Activated T-cell treated with anti-CD3 and anti-CD28 coated beads, Interleukin-2, amount 50 U/mL, for 72 hours (primary cell): ENCODE measurements around the gene BLOC1S4. TPM values are rescaled to one million over a fixed set of nuclear protein-coding genes. Genes with fewer than 3 reads are reported as not detected.

Experiments
- ATAC-seq, 2 donors: fragments of 150-1000 bp; cut with Tn5 transposase; replicated peaks in 1 of 2; 2 replicates each; pipeline ENCODE4 v1.10.0; 2021; ENCODE audit warnings: moderate library complexity in 2 of 2, mild to moderate bottlenecking in 1 of 2
- DNase-seq, 2 donors: peaks; one replicate each; pipeline ENCODE4 v3.0.0; 2021 to 2022; ENCODE audit warnings: mixed read lengths in 1 of 2
- H3K27ac Mint-ChIP-seq: one replicate; pipeline ENCODE4 v1.8.0; 2022; ENCODE audit warnings: mild to moderate bottlenecking, moderate library complexity, mixed read lengths
- H3K27me3 Mint-ChIP-seq: one replicate; pipeline ENCODE4 v1.8.0; 2022; ENCODE audit warnings: low read depth, mixed read lengths
- H3K36me3 Mint-ChIP-seq, 2 donors: one replicate each; pipeline ENCODE4 v1.8.0; 2022; ENCODE audit warnings: mixed read lengths in 2 of 2, mild to moderate bottlenecking in 1 of 2; ENCODE audit not compliant: insufficient read depth in 2 of 2
- H3K4me1 Mint-ChIP-seq: one replicate; pipeline ENCODE4 v1.8.0; 2022; ENCODE audit warnings: low read depth, mixed read lengths
- H3K4me3 Mint-ChIP-seq, 2 donors: one replicate each; pipeline ENCODE4 v1.8.0; 2022; ENCODE audit warnings: mild to moderate bottlenecking in 2 of 2, mixed read lengths in 2 of 2, moderate library complexity in 2 of 2
- H3K9me3 Mint-ChIP-seq, 2 donors: one replicate each; pipeline ENCODE4 v1.8.0; 2022; ENCODE audit warnings: mixed read lengths in 2 of 2
- total RNA-seq, 2 donors: library from RNA; stranded (reverse); gene quantifications; one replicate each; pipeline ENCODE4 v1.2.3, GENCODE V29; 2022

The BLOC1S4 gene
- total RNA-seq, 2 donors from 2014 or later = 14.1 to 14.6 TPM

DNA sequence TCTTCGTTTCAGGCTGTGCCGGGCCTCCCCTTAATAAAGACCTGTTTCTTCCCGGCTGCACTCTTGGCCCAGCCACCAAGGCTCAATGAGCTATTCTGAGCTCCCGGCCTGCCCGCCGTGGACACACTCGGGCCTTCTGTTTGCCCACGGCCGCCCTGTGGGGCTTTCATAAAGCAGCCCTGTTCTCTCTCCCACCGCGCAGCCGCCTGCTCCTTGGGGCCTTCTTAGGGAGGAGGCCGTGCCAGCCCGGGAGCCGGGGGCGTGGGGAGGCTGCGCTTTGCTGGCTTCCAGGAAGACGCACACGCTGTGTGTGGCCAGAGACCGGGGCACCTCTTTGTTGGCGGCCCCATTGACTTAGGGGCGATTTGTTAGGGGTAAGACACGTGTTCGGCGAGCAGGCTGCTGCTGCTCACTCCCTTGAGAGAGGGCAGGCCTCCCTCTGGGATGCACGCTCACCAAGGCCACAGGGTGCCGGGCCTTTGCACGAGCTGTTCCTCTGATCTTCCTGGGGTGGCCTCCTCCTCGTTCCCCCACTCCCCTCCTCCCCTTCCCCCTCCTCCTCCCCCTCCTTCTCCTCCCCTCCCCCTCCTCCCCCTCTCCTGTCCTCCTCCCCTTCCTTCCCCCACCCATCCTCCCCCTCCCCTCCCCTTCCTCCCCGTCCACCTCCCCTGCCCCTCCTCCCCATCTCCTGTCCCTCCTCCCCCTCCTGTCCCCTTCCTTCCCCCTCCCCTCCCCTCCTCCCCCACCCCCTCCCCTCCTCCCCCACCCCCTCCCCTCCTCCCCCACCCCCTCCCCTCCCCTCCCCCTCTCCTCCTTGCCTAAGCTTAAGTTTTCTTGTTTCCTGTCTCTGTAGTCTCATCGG is 11.3 kb downstream of the BLOC1S4 start:
- H3K27me3 Mint-ChIP-seq = no peaks in the 10 kb centered on the region
- H3K4me3 Mint-ChIP-seq = no peak overlapping the region
- no peaks in the 10 kb centered on the region for H3K36me3 Mint-ChIP-seq
- H3K9me3 Mint-ChIP-seq = no peaks in the 10 kb centered on the region
- no peak overlapping the region for H3K27ac Mint-ChIP-seq
- peaks cover 11% of the 10 kb centered on the region for H3K4me1 Mint-ChIP-seq
- DNase-seq = no peak
- ATAC-seq = no peak

GRCh38 chr4:6727943-6728250 is 11.9 kb downstream of the BLOC1S4 start:
- Mint-ChIP-seq H3K4me3 (no peak overlapping the region), H3K9me3 (no peaks in the 10 kb centered on the region), H3K36me3 (no peaks in the 10 kb centered on the region), H3K27ac (no peak overlapping the region), H3K27me3 (no peaks in the 10 kb centered on the region), H3K4me1 (peaks cover 11% of the 10 kb centered on the region)
- ATAC-seq (no peak), DNase-seq (no peak)

- Mint-ChIP-seq H3K36me3 (no peaks in the 10 kb centered on the region), H3K27ac (peak overlapping the region; percentile 44), H3K27me3 (no peaks in the 10 kb centered on the region), H3K4me1 (peaks cover 11% of the 10 kb centered on the region), H3K4me3 (no peak overlapping the region), H3K9me3 (no peaks in the 10 kb centered on the region)
- DNase-seq (no peak), ATAC-seq (no peak)
These were observed 12.5 kb downstream of the BLOC1S4 start for GRCh38 chr4:6728320-6729029.

DNA sequence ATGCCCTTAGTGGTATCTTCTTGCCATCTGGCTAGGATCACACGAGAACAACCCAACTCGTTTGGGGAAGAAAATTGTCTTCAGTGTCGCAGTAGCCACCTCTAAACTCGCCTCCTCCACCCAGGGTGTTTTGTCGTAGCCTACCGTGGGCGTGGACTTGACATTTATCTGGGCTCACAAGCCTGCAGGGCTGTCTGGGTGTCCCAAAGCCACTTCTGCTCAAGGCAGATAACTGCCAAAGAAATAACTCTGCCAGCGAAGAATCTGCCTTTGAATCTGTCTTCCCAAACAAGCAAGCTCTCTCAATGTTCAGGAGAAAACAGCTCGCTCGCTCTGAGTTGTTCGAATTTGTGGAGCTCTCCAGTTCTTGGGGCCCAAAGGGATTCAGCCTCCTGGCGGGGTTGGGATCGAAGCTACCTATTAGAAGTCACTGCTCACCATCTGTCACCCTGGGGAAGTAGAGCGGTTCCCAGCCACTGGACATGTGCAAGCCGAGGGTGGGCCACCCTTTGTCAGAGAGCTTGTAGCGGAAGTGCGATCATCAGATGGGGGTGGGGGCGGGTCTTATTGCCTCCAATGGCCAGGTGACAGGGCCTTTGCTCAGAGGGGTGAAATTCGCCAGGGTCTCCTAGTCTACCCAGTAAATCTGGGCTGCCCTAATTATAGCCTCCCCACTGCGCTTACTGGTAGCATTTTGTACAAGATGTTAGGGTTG is 14.8 kb downstream of the BLOC1S4 start:
- DNase-seq (no peak), ATAC-seq (no peak)
- H3K9me3 Mint-ChIP-seq = no peaks in the 10 kb centered on the region
- H3K36me3 Mint-ChIP-seq = no peaks in the 10 kb centered on the region
- H3K4me1 Mint-ChIP-seq = peaks cover 11% of the 10 kb centered on the region
- H3K4me3 Mint-ChIP-seq = no peak overlapping the region
- no peaks in the 10 kb centered on the region for H3K27me3 Mint-ChIP-seq
- H3K27ac Mint-ChIP-seq = no peak overlapping the region

- ATAC-seq = no peak
- H3K4me1 Mint-ChIP-seq = peaks cover 11% of the 10 kb centered on the region
- DNase-seq = no peak
- no peak overlapping the region for H3K27ac Mint-ChIP-seq
- no peaks in the 10 kb centered on the region for H3K27me3 Mint-ChIP-seq
- H3K4me3 Mint-ChIP-seq = no peak overlapping the region
- no peaks in the 10 kb centered on the region for H3K36me3 Mint-ChIP-seq
- no peaks in the 10 kb centered on the region for H3K9me3 Mint-ChIP-seq
These were observed 15.3 kb downstream of the BLOC1S4 start for GRCh38 chr4:6731318-6731675.

DNA sequence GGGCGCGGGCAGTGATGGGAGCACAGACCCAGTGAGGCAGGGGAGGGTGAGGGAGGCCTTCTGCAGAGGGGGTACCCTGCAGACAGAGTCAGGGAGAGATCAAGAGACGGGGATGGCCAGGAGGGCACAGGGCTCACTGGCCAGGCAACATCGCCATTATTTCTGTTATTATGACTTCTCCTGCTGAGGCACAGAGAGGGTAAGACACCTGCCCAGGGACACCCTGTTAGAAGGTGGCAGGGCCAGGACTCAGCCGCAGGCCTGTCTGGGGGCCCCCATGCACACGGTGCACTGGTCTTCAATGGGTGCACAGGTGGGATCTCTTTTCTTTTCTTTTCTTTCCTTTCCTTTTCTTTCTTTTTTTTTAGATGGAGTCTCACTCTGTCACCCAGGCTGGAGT is 15.8 kb downstream of the BLOC1S4 start:
- ATAC-seq (no peak), DNase-seq (no peak)
- Mint-ChIP-seq H3K4me1 (peaks cover 11% of the 10 kb centered on the region), H3K27me3 (no peaks in the 10 kb centered on the region), H3K4me3 (no peak overlapping the region), H3K9me3 (no peaks in the 10 kb centered on the region), H3K36me3 (no peaks in the 10 kb centered on the region), H3K27ac (no peak overlapping the region)

DNA sequence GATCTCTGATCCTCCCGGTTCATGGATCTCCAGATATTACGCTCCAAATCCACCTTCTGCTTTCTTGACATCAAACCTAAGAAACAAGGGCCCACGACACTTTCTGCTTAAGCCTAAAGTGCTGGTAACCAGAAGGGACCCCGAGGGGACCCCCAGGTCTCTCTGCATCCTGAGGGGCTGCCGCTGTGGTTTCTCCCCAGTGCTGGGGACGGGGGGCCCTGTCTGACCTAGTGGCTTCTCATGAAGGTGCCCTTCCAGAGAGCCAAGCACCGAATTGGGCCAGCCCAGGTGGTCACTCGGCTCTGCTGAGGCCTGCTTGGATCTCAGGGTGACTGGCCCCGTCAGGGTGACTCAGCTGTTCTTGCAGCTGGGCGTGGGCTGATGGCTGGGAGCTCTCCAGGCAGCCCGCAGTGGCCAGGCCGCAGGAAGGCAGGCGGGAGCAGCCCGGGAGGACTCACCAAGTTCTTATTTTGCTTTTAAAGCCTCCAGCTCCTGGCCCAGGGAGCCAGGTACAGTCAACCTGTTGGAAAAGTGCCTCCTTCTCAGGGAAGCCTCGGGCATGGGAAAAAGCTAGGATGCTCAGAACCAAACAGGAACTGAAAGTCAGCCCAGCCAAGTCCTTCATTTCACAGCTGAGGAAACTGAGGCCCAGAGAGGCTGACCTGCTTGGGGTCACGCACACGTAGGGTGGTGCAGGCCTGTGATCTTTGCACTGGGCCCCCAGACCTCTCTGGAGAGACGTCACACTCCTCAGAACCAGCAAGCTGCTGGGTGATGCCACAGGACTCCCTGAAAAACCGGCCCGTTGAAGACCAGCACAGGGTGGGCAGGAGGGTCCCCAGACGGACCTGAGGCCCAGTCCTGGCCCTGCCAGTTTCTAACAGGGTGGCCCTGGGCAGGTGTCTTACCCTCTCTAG is 16.7 kb downstream of the BLOC1S4 start:
- DNase-seq (no peak), ATAC-seq (no peak)
- Mint-ChIP-seq H3K4me3 (no peak overlapping the region), H3K9me3 (no peaks in the 10 kb centered on the region), H3K27me3 (no peaks in the 10 kb centered on the region), H3K27ac (no peak overlapping the region), H3K4me1 (peaks cover 10% of the 10 kb centered on the region), H3K36me3 (no peaks in the 10 kb centered on the region)

DNA sequence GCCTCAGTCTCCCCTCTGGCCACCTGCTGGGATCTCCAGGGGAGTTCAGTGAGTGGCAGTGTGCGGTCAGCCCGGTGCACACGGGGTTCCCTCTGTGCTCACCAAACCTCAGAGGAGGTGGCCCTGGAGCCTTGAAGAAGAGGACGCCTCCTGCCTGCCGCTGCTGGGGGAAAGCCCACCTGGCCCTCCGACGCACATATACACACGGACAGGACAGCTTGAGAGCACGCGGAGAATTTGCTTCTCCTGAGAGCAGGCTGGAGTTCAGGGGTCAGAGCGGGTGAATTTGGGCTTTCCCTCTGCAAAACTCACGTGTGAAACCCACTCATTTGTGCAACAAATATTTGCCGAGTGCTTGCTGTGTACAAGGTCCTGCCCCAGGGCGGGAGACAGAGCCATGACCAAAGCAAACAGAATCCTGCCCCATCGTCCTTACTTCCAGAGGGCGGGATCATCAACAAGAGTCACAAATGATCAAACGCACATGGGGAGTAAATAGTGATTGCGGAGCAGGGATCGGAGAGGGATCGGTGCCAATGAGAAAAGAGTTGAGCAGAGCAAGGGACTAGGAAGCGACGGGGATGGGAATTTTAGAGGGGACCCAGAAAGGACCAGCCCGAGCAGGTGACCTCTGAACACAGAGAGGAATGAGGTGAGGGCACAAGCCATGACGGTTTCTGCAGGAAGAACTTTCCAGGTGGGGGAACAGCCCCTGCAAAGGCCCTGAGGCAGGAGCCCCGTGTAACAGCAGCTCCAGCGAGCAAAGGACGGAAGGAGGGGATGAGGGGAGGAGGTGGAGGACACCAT is 17.6 kb downstream of the BLOC1S4 start:
- Mint-ChIP-seq H3K4me3 (no peak overlapping the region), H3K4me1 (peaks cover 1% of the 10 kb centered on the region), H3K36me3 (no peaks in the 10 kb centered on the region), H3K9me3 (no peaks in the 10 kb centered on the region), H3K27me3 (no peaks in the 10 kb centered on the region), H3K27ac (no peak overlapping the region)
- DNase-seq (no peak), ATAC-seq (no peak)

DNA sequence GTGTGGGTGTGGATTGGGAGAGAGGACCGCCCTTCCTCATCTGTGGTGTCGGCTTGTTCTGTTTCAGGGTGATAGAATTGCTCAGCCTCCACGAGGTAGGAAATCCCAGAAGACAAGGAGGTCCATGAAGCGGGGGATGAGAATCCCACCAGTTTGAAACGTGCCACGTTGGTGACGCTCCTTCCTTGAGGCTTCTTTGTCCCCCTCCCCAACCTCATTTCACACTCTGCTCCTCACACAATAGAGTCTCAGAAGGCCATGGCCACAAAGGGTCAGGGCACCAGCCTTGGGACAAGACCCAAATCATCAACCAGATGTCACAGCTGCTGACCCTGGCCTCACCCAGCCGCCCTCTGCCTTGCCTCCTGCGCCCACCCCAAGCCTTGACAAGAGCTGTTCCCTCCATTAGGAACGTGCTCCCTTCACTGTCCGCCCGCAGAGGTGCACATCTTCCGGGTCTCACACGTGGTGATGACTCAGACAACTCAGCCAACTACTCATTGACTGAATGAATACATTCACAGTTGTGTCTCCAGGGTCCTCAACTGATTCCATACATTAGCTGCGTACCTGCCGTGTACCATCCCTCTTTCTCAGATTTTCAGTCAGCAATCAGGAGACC is 18.3 kb downstream of the BLOC1S4 start:
- no peak overlapping the region for H3K27ac Mint-ChIP-seq
- no peak for ATAC-seq
- no peaks in the 10 kb centered on the region for H3K4me1 Mint-ChIP-seq
- no peaks in the 10 kb centered on the region for H3K27me3 Mint-ChIP-seq
- no peaks in the 10 kb centered on the region for H3K9me3 Mint-ChIP-seq
- DNase-seq = no peak
- H3K36me3 Mint-ChIP-seq = no peaks in the 10 kb centered on the region
- no peak overlapping the region for H3K4me3 Mint-ChIP-seq

- H3K27me3 Mint-ChIP-seq = no peaks in the 10 kb centered on the region
- H3K27ac Mint-ChIP-seq = no peak overlapping the region
- no peaks in the 10 kb centered on the region for H3K36me3 Mint-ChIP-seq
- H3K9me3 Mint-ChIP-seq = peaks cover 0 to 2% of the 10 kb centered on the region in 2 donors
- DNase-seq = no peak
- H3K4me1 Mint-ChIP-seq = peaks cover 5% of the 10 kb centered on the region
- H3K4me3 Mint-ChIP-seq = no peak overlapping the region
- no peak for ATAC-seq
These were observed 23.9 kb downstream of the BLOC1S4 start for GRCh38 chr4:6739920-6740319.

DNA sequence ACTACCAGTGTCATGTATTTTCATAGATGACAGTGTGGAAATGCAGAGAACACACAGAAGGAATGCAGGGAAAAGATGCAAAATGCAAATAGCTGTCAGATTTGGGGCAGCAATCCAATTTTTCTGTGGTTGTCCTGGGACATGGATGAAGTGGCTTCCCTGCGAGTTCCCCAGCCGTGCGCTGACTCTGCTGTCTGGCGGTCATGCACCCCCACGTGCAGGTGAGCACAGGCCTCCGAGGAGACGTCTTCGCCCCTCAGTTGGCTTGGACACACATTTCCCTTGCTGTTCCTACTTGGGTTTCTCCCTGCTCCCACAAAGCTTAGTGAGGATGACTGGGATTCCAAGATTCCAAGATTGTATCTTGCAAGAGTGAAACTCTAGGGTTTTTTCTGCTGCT is 24.4 kb downstream of the BLOC1S4 start:
- H3K27ac Mint-ChIP-seq = no peak overlapping the region
- ATAC-seq = no peak
- no peaks in the 10 kb centered on the region for H3K36me3 Mint-ChIP-seq

DNA sequence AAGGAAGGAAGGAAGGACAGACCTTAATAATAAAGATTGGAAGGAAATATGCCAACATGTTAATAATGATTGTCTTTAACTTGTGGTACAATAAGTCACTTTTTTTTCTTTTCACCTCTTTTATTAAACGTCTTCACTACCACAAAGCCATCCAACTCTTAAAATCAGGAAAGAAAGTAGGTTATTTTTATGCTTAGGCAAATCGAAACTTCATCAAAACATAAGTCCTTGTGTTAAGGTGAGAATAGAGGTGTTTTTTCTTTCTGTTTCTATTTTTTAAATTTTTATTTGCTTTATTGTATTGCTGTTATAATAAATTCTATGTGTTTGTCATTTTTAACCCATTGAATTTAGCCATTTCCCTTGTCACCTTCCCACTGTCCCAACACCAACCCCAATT is 26.5 kb downstream of the BLOC1S4 start:
- no peaks in the 10 kb centered on the region for H3K27me3 Mint-ChIP-seq
- DNase-seq = no peak
- H3K27ac Mint-ChIP-seq = no peak overlapping the region
- peak in 1 of 2 donors; percentile 47 for ATAC-seq
- peaks cover 5% of the 10 kb centered on the region for H3K4me1 Mint-ChIP-seq
- no peaks in the 10 kb centered on the region for H3K36me3 Mint-ChIP-seq
- H3K4me3 Mint-ChIP-seq = peak overlapping the region; percentile 49 to 51
- H3K9me3 Mint-ChIP-seq = peaks cover 0 to 2% of the 10 kb centered on the region in 2 donors

More for the DNA sequence above, 24.4 kb downstream of the BLOC1S4 start:
- Mint-ChIP-seq H3K27me3 (no peaks in the 10 kb centered on the region), H3K4me3 (no peak overlapping the region), H3K9me3 (peaks cover 0 to 2% of the 10 kb centered on the region in 2 donors), H3K4me1 (peaks cover 5% of the 10 kb centered on the region)
- no peak for DNase-seq
